Measurements from ENCODE around the gene XXYLT1. TPM values are rescaled to one million over a fixed set of nuclear protein-coding genes. Genes with fewer than 3 reads are reported as not detected.

The XXYLT1 gene
- total RNA-seq, 2 experiments from 2014 or later, result 3.1 to 3.7 TPM

DNA sequence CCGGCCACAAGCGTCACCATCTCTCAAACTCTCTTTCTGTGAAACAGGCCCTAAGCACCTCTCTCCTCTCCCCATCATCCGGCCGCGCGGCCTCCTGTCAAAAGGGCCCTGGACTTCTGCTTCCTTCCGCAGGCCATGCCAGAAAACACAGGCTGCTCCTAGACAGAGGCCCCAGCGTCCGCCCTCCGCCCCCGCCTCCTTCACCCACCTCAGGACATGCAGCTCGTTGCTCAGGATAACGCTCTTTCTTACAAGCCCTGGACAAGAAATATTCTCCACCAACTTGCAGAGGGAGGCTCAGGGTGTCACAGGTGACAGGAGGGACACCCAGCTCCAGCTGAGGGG is 212.0 kb downstream of the XXYLT1 start:
- ChIA-PET CTCF (no interaction called here), POLR2A (no interaction called here)
- Histone ChIP-seq H3K4me1 (ENCODE audit: insufficient read depth, low read length) (no peaks in the 10 kb centered on the region), H3K27ac (ENCODE audit: low read depth in 1 of 2, low read length in 2 of 2) (no peak overlapping the region), H3K9me3 (ENCODE audit: control insufficient read depth in 1 of 2, insufficient read depth in 1 of 2, low read length in 2 of 2) (no peaks in the 10 kb centered on the region), H3K36me3 (ENCODE audit: insufficient read depth, low read length) (no peaks in the 10 kb centered on the region), H3K4me3 (ENCODE audit: low read length) (no peak overlapping the region), H3K27me3 (ENCODE audit: control insufficient read depth in 1 of 2, insufficient read depth in 2 of 2, low read length in 2 of 2) (peaks cover 0 to 2% of the 10 kb centered on the region in 2 experiments)
- no peak overlapping the region for H3K4me3 Mint-ChIP-seq
- TF ChIP-seq, protein P1, sequence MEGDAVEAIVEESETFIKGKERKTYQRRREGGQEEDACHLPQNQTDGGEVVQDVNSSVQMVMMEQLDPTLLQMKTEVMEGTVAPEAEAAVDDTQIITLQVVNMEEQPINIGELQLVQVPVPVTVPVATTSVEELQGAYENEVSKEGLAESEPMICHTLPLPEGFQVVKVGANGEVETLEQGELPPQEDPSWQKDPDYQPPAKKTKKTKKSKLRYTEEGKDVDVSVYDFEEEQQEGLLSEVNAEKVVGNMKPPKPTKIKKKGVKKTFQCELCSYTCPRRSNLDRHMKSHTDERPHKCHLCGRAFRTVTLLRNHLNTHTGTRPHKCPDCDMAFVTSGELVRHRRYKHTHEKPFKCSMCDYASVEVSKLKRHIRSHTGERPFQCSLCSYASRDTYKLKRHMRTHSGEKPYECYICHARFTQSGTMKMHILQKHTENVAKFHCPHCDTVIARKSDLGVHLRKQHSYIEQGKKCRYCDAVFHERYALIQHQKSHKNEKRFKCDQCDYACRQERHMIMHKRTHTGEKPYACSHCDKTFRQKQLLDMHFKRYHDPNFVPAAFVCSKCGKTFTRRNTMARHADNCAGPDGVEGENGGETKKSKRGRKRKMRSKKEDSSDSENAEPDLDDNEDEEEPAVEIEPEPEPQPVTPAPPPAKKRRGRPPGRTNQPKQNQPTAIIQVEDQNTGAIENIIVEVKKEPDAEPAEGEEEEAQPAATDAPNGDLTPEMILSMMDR (IDR thresholded peaks at IDR 0.05), result no peak
- no peaks in the 10 kb centered on the region for H3K9me3 Mint-ChIP-seq
- H3K27ac Mint-ChIP-seq, result no peak overlapping the region
- peaks cover 8% of the 10 kb centered on the region for H3K27me3 Mint-ChIP-seq
- no peak for ATAC-seq (ENCODE audit: poor library complexity)
- H3K4me1 Mint-ChIP-seq (ENCODE audit: low read depth), result no peaks in the 10 kb centered on the region
- DNase-seq, result no peak
- no peaks in the 10 kb centered on the region for H3K36me3 Mint-ChIP-seq (ENCODE audit: low read depth)
- intact Hi-C loops (cut with DNase I, micrococcal nuclease), result no loop called here

DNA sequence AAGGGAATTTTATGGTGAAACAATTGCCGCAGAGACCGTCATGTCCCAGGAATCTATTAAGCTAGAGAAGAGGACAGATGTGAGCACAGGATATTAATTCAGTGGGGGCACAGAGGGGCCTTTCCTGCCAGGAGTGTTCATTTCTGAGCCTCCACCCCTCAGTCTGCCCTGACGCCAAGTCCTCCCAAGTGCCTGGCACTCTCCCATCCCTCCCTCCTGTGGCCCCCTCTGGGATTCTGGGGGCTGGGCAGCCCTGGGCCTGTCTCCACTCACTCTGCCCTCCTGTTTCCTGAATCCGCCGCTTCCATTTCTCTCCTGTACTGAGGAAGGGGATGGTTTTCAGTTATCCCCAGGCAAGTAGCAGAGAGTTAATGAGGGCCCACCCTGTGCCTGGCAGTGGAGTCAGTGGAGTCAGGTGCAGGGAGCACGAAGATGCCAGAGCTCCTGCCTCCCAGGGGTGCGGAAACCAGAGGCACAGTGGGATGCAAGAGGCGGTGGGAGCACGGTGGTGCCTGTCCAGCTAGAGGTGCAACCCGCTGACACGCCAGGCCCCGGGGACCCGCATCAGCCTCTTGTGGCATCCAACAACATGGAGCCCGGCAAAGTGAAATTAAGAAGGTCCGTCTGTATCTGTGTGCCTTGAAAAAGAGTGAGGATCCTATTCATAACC is 212.5 kb downstream of the XXYLT1 start:
- no peak for DNase-seq
- ChIA-PET POLR2A (no interaction called here), CTCF (no interaction called here)
- Mint-ChIP-seq H3K4me1 (ENCODE audit: low read depth) (no peaks in the 10 kb centered on the region), H3K27me3 (peaks cover 8% of the 10 kb centered on the region), H3K4me3 (no peak overlapping the region), H3K27ac (no peak overlapping the region), H3K36me3 (ENCODE audit: low read depth) (no peaks in the 10 kb centered on the region), H3K9me3 (no peaks in the 10 kb centered on the region)
- no peaks in the 10 kb centered on the region for H3K9me3 ChIP-seq (ENCODE audit: control insufficient read depth in 1 of 2, insufficient read depth in 1 of 2, low read length in 2 of 2)
- peaks cover 0 to 2% of the 10 kb centered on the region in 2 experiments for H3K27me3 ChIP-seq (ENCODE audit: control insufficient read depth in 1 of 2, insufficient read depth in 2 of 2, low read length in 2 of 2)
- no peaks in the 10 kb centered on the region for H3K36me3 ChIP-seq (ENCODE audit: insufficient read depth, low read length)
- ATAC-seq (ENCODE audit: poor library complexity), result no peak
- H3K27ac ChIP-seq (ENCODE audit: low read depth in 1 of 2, low read length in 2 of 2), result no peak overlapping the region
- no peaks in the 10 kb centered on the region for H3K4me1 ChIP-seq (ENCODE audit: insufficient read depth, low read length)
- H3K4me3 ChIP-seq (ENCODE audit: low read length), result no peak overlapping the region
- TF ChIP-seq, protein P1 (IDR thresholded peaks at IDR 0.05), result no peak
- intact Hi-C loops (cut with DNase I, micrococcal nuclease), result no loop called here

DNA sequence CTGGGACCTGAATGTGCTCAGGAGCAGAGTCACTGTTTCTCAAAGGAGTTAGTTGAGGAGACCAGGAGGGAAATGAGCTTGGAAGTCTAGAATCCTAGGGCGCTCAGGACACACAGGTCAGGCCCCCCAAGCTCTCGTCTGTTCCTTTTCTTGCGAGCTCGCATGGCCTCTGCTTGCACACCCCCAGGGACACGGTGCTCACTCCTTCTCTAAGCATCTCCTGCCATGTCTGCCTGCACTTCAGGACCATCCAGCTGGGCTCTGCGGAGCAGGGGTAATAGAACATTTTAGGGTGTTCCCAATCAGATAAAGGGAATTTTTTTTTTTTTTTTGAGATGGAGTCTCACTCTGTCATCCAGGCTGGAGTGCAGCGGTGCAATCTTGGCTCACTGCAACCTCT is 213.2 kb downstream of the XXYLT1 start:
- intact Hi-C loops (cut with DNase I, micrococcal nuclease), result no loop called here
- Histone ChIP-seq H3K27me3 (ENCODE audit: control insufficient read depth in 1 of 2, insufficient read depth in 2 of 2, low read length in 2 of 2) (peaks cover 0 to 2% of the 10 kb centered on the region in 2 experiments), H3K27ac (ENCODE audit: low read depth in 1 of 2, low read length in 2 of 2) (no peak overlapping the region), H3K36me3 (ENCODE audit: insufficient read depth, low read length) (no peaks in the 10 kb centered on the region), H3K9me3 (ENCODE audit: control insufficient read depth in 1 of 2, insufficient read depth in 1 of 2, low read length in 2 of 2) (no peaks in the 10 kb centered on the region), H3K4me3 (ENCODE audit: low read length) (no peak overlapping the region), H3K4me1 (ENCODE audit: insufficient read depth, low read length) (no peaks in the 10 kb centered on the region)
- Mint-ChIP-seq H3K4me1 (ENCODE audit: low read depth) (no peaks in the 10 kb centered on the region), H3K4me3 (no peak overlapping the region), H3K27ac (no peak overlapping the region), H3K9me3 (no peaks in the 10 kb centered on the region), H3K27me3 (peaks cover 8% of the 10 kb centered on the region), H3K36me3 (ENCODE audit: low read depth) (no peaks in the 10 kb centered on the region)
- ATAC-seq (ENCODE audit: poor library complexity) (no peak), DNase-seq (no peak)
- TF ChIP-seq, protein P1 (IDR thresholded peaks at IDR 0.05), result no peak
- CTCF ChIA-PET, result no interaction called here
- POLR2A ChIA-PET, result no interaction called here
